Liver (tissue), 9 donors: ENCODE measurements around the gene SETD3. TPM values are rescaled to one million over a fixed set of nuclear protein-coding genes. Genes with fewer than 3 reads are reported as not detected.

Experiments
- DNase-seq: peaks from one replicate; pipeline ENCODE4 v3.0.0-alpha.2; 2017; ENCODE audit warnings: low spot score
- H3K27ac ChIP-seq, 2 donors: one replicate each; pipeline ENCODE4 v1.7.0; 2013; ENCODE audit warnings: inconsistent platforms in 2 of 2, low read length in 2 of 2, control low read depth in 1 of 2, low read depth in 1 of 2, mild to moderate bottlenecking in 1 of 2
- H3K27me3 ChIP-seq, 4 donors: one replicate each; pipeline versions ENCODE4 v1.6.1 to v1.7.0; 2013; ENCODE audit warnings: low read length in 3 of 4, inconsistent platforms in 1 of 4, mild to moderate bottlenecking in 1 of 4, moderate library complexity in 1 of 4; ENCODE audit not compliant: control insufficient read depth in 4 of 4, insufficient read depth in 4 of 4
- H3K36me3 ChIP-seq, 4 donors: one replicate each; pipeline versions ENCODE4 v1.6.1 to v1.7.0; 2013; ENCODE audit warnings: low read length in 3 of 4, mild to moderate bottlenecking in 3 of 4, low read depth in 1 of 4, moderate library complexity in 1 of 4; ENCODE audit not compliant: control insufficient read depth in 4 of 4, insufficient read depth in 3 of 4
- H3K4me1 ChIP-seq, 4 donors: one replicate each; pipeline versions ENCODE4 v1.6.1 to v1.7.0; 2013; ENCODE audit warnings: low read length in 3 of 4, mild to moderate bottlenecking in 3 of 4, moderate library complexity in 1 of 4; ENCODE audit not compliant: control insufficient read depth in 4 of 4, insufficient read depth in 4 of 4
- H3K4me3 ChIP-seq, 3 donors: one replicate each; pipeline versions ENCODE4 v1.6.1 to v1.7.0; 2013; ENCODE audit warnings: low read length in 3 of 3, control low read depth in 1 of 3, low read depth in 1 of 3, mild to moderate bottlenecking in 1 of 3
- H3K9ac ChIP-seq, 2 donors: one replicate each; pipeline ENCODE4 v1.7.0; 2013; ENCODE audit warnings: low read length in 2 of 2, mild to moderate bottlenecking in 2 of 2, moderate library complexity in 2 of 2, control low read depth in 1 of 2, low read depth in 1 of 2
- H3K9me3 ChIP-seq, 4 donors: one replicate each; pipeline versions ENCODE4 v1.6.1 to v1.7.0; 2013; ENCODE audit warnings: low read length in 3 of 4; ENCODE audit not compliant: control insufficient read depth in 4 of 4
- EGR1 ChIP-seq, 2 donors: IDR thresholded peaks; 2 replicates each; pipeline ENCODE4 v1.6.1; 2016 to 2018; ENCODE audit warnings: antibody characterized with exemption in 2 of 2, low read depth in 2 of 2
- FOXA1 ChIP-seq: IDR thresholded peaks from 2 replicates; pipeline ENCODE4 v1.6.1; 2016; ENCODE audit warnings: antibody characterized with exemption
- FOXA2 ChIP-seq: IDR thresholded peaks from 2 replicates; pipeline ENCODE4 v1.6.1; 2016; ENCODE audit warnings: antibody characterized with exemption
- GABPA ChIP-seq, 2 donors: IDR thresholded peaks in 1 of 2; conservative IDR thresholded peaks in 1 of 2; 2 replicates each; pipeline ENCODE4 v1.6.1; 2016; ENCODE audit warnings: antibody characterized with exemption in 2 of 2, mild to moderate bottlenecking in 1 of 2, moderate library complexity in 1 of 2
- HNF4A ChIP-seq, 2 donors: conservative IDR thresholded peaks; 2 replicates each; pipeline ENCODE4 v1.6.1; 2016; ENCODE audit warnings: antibody characterized with exemption in 2 of 2, mild to moderate bottlenecking in 2 of 2
- HNF4G ChIP-seq: IDR thresholded peaks from 2 replicates; pipeline ENCODE4 v1.6.1; 2016; ENCODE audit warnings: antibody characterized with exemption
- JUND ChIP-seq, 2 donors: IDR thresholded peaks; 2 replicates each; pipeline ENCODE4 v1.6.1; 2016; ENCODE audit warnings: antibody characterized with exemption in 2 of 2
- NR2F2 ChIP-seq: IDR thresholded peaks from 2 replicates; pipeline ENCODE4 v1.6.1; 2016; ENCODE audit warnings: antibody characterized with exemption
- RAD21 ChIP-seq, 2 donors: IDR thresholded peaks; 2 replicates each; pipeline ENCODE4 v1.6.1; 2016; ENCODE audit warnings: antibody characterized with exemption in 2 of 2, mild to moderate bottlenecking in 2 of 2
- RXRA ChIP-seq, 2 donors: IDR thresholded peaks; 2 replicates each; pipeline ENCODE4 v1.6.1; 2017 to 2018; ENCODE audit warnings: antibody characterized with exemption in 2 of 2, mild to moderate bottlenecking in 1 of 2
- SP1 ChIP-seq: IDR thresholded peaks from 2 replicates; pipeline ENCODE4 v1.6.1; 2018; ENCODE audit warnings: antibody characterized with exemption, mild to moderate bottlenecking
- TAF1 ChIP-seq: conservative IDR thresholded peaks from 2 replicates; pipeline ENCODE4 v1.6.1; 2016; ENCODE audit warnings: antibody characterized with exemption, mild to moderate bottlenecking
- YY1 ChIP-seq: IDR thresholded peaks from 2 replicates; pipeline ENCODE4 v1.6.1; 2016; ENCODE audit warnings: antibody characterized with exemption, mild to moderate bottlenecking
- WGBS: extraction: QIAGEN DNeasy Blood & Tissue Kit; methylation state at CpG from one replicate; pipeline ENCODE4 v1.1.7; 2013; 5-methylcytosine and 5-hydroxymethylcytosine counted together
- polyA plus RNA-seq, 2 donors: library from polyadenylated mRNA; stranded (reverse) in 1 of 2; unstranded in 1 of 2; fragments of 200-250 nt in 1 of 2; fragments of >200 nt in 1 of 2; fragmentation: Nextera tagmentation in 1 of 2; extraction: Ambion mirVana in 1 of 2; gene quantifications; one replicate each; pipeline versions ENCODE4 v1.2.1 to v1.2.3, GENCODE V29; 2013 to 2015
- total RNA-seq, 2 donors: library from RNA; depleted of rRNA; stranded (reverse); fragments of >200 nt; gene quantifications; one replicate each; pipeline ENCODE4 v1.2.3, GENCODE V29; 2014
- TF ChIP-seq, protein P1 (sequence below): IDR thresholded peaks from 2 replicates; pipeline ENCODE4 v1.6.1; 2016; ENCODE audit warnings: antibody characterized with exemption, mild to moderate bottlenecking
- TF ChIP-seq, protein P2 (sequence below): fragments of 150-350 bp; IDR thresholded peaks from 2 replicates; pipeline ENCODE4 v1.5.1; 2017; ENCODE audit warnings: improper control_type of control experiment, low read depth, low read length; ENCODE audit not compliant: missing input control
- TF ChIP-seq, protein P3 (sequence below): IDR thresholded peaks from 2 replicates; pipeline ENCODE4 v1.6.1; 2016; ENCODE audit warnings: antibody characterized with exemption
- TF ChIP-seq, protein P4 (sequence below): IDR thresholded peaks from 2 replicates; pipeline ENCODE4 v1.6.1; 2016; ENCODE audit warnings: antibody characterized with exemption
- TF ChIP-seq, protein P5 (sequence below): IDR thresholded peaks from 2 replicates; pipeline ENCODE4 v1.6.1; 2016; ENCODE audit warnings: antibody characterized with exemption
- donor health status: healthy.
- donor health status: healthy.
- donor health status: healthy.
- donor health status: healthy.
- donor health status: healthy.

SETD3 gene
- total and polyA plus RNA-seq, 4 donors = 18.7 to 39.7 (median 19.4) TPM

DNA sequence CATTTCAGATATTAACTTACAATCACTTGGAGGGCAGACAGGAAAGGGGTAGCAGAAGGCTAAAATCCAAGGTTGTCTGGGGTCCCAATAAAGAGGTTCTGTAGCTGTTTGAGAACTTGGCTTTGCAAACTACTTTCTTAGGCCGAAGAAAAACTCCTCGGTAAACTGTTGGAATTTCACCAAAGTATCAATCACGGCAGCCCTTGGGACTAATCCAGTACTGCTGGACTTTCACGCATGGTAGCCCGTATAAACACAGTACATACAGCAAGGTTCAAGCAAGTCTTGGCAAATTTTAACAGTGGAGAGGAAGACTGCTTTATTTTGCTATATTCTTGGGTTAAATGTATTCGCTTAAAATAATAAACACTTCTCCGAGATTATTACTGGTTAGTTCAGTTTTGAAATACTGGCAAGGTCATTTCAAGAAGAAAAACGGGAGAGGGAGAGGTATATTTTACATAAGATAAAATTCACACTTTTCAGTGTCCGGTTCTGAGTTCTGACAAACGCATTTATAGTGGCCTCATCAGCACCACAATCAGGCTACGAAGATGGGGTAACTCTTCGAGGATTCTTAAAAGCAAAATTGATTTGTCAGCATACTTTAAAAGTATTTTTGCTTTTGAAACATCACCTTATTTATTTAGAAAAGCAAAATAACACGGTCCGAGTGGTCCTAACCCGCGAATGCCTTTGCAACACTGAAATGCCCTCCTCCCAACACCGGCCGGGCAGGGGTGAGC lies 1.3 kb downstream of the SETD3 start:
- no peak for DNase-seq
- Histone ChIP-seq H3K27me3 (no peaks in the 10 kb centered on the region), H3K4me3 (peak overlapping the region; percentile 64 to 97 (median 75)), H3K27ac (peak overlapping the region; percentile 65 to 87), H3K4me1 (peaks cover 5 to 52% (median 45%) of the 10 kb centered on the region in 4 donors), H3K9ac (peak overlapping the region; percentile 50 to 57), H3K9me3 (no peaks in the 10 kb centered on the region), H3K36me3 (no peaks in the 10 kb centered on the region)
- TF ChIP-seq SP1 (no peak), FOXA1 (no peak), HNF4G (no peak), HNF4A (conservative IDR thresholded peaks at IDR 0.05) (no peak), RXRA (IDR thresholded peaks at IDR 0.05) (no peak), TAF1 (no peak), RAD21 (IDR thresholded peaks at IDR 0.05) (no peak), YY1 (no peak)
- TF ChIP-seq, protein P1, sequence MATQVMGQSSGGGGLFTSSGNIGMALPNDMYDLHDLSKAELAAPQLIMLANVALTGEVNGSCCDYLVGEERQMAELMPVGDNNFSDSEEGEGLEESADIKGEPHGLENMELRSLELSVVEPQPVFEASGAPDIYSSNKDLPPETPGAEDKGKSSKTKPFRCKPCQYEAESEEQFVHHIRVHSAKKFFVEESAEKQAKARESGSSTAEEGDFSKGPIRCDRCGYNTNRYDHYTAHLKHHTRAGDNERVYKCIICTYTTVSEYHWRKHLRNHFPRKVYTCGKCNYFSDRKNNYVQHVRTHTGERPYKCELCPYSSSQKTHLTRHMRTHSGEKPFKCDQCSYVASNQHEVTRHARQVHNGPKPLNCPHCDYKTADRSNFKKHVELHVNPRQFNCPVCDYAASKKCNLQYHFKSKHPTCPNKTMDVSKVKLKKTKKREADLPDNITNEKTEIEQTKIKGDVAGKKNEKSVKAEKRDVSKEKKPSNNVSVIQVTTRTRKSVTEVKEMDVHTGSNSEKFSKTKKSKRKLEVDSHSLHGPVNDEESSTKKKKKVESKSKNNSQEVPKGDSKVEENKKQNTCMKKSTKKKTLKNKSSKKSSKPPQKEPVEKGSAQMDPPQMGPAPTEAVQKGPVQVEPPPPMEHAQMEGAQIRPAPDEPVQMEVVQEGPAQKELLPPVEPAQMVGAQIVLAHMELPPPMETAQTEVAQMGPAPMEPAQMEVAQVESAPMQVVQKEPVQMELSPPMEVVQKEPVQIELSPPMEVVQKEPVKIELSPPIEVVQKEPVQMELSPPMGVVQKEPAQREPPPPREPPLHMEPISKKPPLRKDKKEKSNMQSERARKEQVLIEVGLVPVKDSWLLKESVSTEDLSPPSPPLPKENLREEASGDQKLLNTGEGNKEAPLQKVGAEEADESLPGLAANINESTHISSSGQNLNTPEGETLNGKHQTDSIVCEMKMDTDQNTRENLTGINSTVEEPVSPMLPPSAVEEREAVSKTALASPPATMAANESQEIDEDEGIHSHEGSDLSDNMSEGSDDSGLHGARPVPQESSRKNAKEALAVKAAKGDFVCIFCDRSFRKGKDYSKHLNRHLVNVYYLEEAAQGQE = no peak
- TF ChIP-seq, protein P2, sequence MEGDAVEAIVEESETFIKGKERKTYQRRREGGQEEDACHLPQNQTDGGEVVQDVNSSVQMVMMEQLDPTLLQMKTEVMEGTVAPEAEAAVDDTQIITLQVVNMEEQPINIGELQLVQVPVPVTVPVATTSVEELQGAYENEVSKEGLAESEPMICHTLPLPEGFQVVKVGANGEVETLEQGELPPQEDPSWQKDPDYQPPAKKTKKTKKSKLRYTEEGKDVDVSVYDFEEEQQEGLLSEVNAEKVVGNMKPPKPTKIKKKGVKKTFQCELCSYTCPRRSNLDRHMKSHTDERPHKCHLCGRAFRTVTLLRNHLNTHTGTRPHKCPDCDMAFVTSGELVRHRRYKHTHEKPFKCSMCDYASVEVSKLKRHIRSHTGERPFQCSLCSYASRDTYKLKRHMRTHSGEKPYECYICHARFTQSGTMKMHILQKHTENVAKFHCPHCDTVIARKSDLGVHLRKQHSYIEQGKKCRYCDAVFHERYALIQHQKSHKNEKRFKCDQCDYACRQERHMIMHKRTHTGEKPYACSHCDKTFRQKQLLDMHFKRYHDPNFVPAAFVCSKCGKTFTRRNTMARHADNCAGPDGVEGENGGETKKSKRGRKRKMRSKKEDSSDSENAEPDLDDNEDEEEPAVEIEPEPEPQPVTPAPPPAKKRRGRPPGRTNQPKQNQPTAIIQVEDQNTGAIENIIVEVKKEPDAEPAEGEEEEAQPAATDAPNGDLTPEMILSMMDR = no peak
- TF ChIP-seq, protein P3, sequence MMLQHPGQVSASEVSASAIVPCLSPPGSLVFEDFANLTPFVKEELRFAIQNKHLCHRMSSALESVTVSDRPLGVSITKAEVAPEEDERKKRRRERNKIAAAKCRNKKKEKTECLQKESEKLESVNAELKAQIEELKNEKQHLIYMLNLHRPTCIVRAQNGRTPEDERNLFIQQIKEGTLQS = no peak
- WGBS = 8% methylated on average over 18 of the region's 18 CpGs

DNA sequence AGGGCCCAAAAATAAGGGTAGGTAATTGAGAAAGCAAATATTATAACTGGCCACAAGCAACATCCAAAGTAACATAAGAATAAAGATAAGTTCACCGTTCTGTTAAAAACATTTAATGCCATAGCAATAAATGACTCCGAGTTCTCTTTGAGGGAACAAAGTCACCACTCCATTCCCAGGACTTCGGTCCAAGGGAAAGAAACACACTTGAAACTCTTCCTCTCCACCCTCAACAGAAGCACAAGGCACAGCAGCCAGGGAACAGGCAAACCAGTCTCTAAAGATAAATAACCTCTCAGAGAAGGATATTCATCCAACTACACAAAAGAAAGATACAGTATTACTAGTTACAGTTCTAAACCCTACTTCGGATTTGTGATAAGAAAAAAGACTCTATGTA lies 2.5 kb downstream of the SETD3 start:
- Histone ChIP-seq H3K27ac (no peak overlapping the region), H3K27me3 (no peaks in the 10 kb centered on the region), H3K9ac (no peak overlapping the region), H3K4me3 (no peak overlapping the region), H3K9me3 (no peaks in the 10 kb centered on the region), H3K4me1 (peaks cover 4 to 43% (median 37%) of the 10 kb centered on the region in 4 donors), H3K36me3 (no peaks in the 10 kb centered on the region)
- WGBS = 74% methylated on average over 4 of the region's 4 CpGs
- DNase-seq = no peak
- TF ChIP-seq YY1 (no peak), SP1 (no peak), TAF1 (no peak), FOXA1 (no peak), RXRA (IDR thresholded peaks at IDR 0.05) (no peak), HNF4G (no peak), HNF4A (conservative IDR thresholded peaks at IDR 0.05) (no peak), NR2F2 (no peak), GABPA (IDR thresholded peaks at IDR 0.05 in 1 of 2, conservative IDR thresholded peaks at IDR 0.05 in 1 of 2) (no peak), JUND (IDR thresholded peaks at IDR 0.05) (no peak), EGR1 (IDR thresholded peaks at IDR 0.05; ENCODE audit: low read depth in 2 of 2) (no peak), FOXA2 (no peak), RAD21 (IDR thresholded peaks at IDR 0.05) (no peak)
- TF ChIP-seq, protein P4, sequence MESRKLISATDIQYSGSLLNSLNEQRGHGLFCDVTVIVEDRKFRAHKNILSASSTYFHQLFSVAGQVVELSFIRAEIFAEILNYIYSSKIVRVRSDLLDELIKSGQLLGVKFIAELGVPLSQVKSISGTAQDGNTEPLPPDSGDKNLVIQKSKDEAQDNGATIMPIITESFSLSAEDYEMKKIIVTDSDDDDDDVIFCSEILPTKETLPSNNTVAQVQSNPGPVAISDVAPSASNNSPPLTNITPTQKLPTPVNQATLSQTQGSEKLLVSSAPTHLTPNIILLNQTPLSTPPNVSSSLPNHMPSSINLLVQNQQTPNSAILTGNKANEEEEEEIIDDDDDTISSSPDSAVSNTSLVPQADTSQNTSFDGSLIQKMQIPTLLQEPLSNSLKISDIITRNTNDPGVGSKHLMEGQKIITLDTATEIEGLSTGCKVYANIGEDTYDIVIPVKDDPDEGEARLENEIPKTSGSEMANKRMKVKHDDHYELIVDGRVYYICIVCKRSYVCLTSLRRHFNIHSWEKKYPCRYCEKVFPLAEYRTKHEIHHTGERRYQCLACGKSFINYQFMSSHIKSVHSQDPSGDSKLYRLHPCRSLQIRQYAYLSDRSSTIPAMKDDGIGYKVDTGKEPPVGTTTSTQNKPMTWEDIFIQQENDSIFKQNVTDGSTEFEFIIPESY = no peak
- TF ChIP-seq, protein P5, sequence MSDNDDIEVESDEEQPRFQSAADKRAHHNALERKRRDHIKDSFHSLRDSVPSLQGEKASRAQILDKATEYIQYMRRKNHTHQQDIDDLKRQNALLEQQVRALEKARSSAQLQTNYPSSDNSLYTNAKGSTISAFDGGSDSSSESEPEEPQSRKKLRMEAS = no peak
- TF ChIP-seq, protein P3 = no peak
- TF ChIP-seq, protein P2 = no peak
